ENCODE data around the gene PSMA5.
"Not testable (repeated sequence)": the region's sequence is repeated elsewhere in the genome, so short reads cannot be mapped to it uniquely, and the experiment has no call there.

The PSMA5 gene

GRCh38 chr1:109392037-109392787, 34.0 kb downstream of the PSMA5 start:
- no peak for FAIRE-seq

- FAIRE-seq = no peak
Observed at GRCh38 chr1:109391626-109392025, 34.6 kb downstream of the PSMA5 start.

- FAIRE-seq = no peak
Observed at GRCh38 chr1:109391157-109391556, 35.1 kb downstream of the PSMA5 start.

GRCh38 chr1:109389638-109390341, 36.5 kb downstream of the PSMA5 start:
- FAIRE-seq = no peak

GRCh38 chr1:109388884-109389637, 37.2 kb downstream of the PSMA5 start:
- no peak for FAIRE-seq

- no peak for FAIRE-seq
Observed at GRCh38 chr1:109388208-109388711, 38.0 kb downstream of the PSMA5 start.

- no peak for FAIRE-seq
Observed at GRCh38 chr1:109386054-109386717, 40.1 kb downstream of the PSMA5 start.

GRCh38 chr1:109385417-109385816, 40.8 kb downstream of the PSMA5 start:
- no peak for FAIRE-seq

- no peak for FAIRE-seq
Observed at GRCh38 chr1:109383854-109384253, 42.4 kb downstream of the PSMA5 start.

- FAIRE-seq = no peak
Observed at GRCh38 chr1:109383087-109383779, 43.0 kb downstream of the PSMA5 start.

GRCh38 chr1:109381573-109381972, 44.7 kb downstream of the PSMA5 start:
- FAIRE-seq = no peak

GRCh38 chr1:109379907-109380306, 46.3 kb downstream of the PSMA5 start:
- no peak for FAIRE-seq

- FAIRE-seq = no peak
Observed at GRCh38 chr1:109379422-109379821, 46.8 kb downstream of the PSMA5 start.

GRCh38 chr1:109377698-109378097, 48.5 kb downstream of the PSMA5 start:
- no peak for FAIRE-seq

- FAIRE-seq = not testable (repeated sequence)
Observed at GRCh38 chr1:109373696-109374095, 52.6 kb downstream of the PSMA5 start.

- FAIRE-seq = no peak
Observed at GRCh38 chr1:109373126-109373525, 53.1 kb downstream of the PSMA5 start.

- FAIRE-seq = no peak
Observed at GRCh38 chr1:109372281-109372680, 54.0 kb downstream of the PSMA5 start.

GRCh38 chr1:109371341-109371739, 54.9 kb downstream of the PSMA5 start:
- FAIRE-seq = no peak

- FAIRE-seq = no peak
Observed at GRCh38 chr1:109370712-109371340, 55.4 kb downstream of the PSMA5 start.

GRCh38 chr1:109369167-109369746, 57.0 kb downstream of the PSMA5 start:
- no peak for FAIRE-seq

- no peak for FAIRE-seq
Observed at GRCh38 chr1:109368464-109368863, 57.8 kb downstream of the PSMA5 start.

All from endometrium (tissue), 2 donors.